COLO668 (cell line): ENCODE results near the gene BCAN.
"Not testable (repeated sequence)": the region's sequence is repeated elsewhere in the genome, so short reads cannot be mapped to it uniquely, and the experiment has no call there.

Source experiments
- DNase-seq: peaks from one replicate; lab custom pipeline; 2025; ENCODE audit not compliant: unreplicated experiment; lab: John Stamatoyannopoulos, UW

Gene BCAN

GRCh38 chr1:156616463-156616862 lies 25.5 kb upstream of the BCAN start:
- DNase-seq: peak; percentile 73

- peak; percentile 54 for DNase-seq
Measured at GRCh38 chr1:156618853-156619581, 22.9 kb upstream of the BCAN start, which contains the start of gene HAPLN2. HAPLN2 (plus strand) TSS chr1:156619415; CDS start chr1:156623491, 4,076 bp downstream.

- no peak for DNase-seq
Measured at GRCh38 chr1:156619582-156619955, 22.3 kb upstream of the BCAN start.

- no peak for DNase-seq
Measured at GRCh38 chr1:156622581-156623297, 19.2 kb upstream of the BCAN start.

- DNase-seq: peak; percentile 58
Measured at GRCh38 chr1:156623946-156624813, 17.7 kb upstream of the BCAN start.

- DNase-seq: no peak
Measured at GRCh38 chr1:156624814-156625435, 17.0 kb upstream of the BCAN start.

GRCh38 chr1:156625436-156626078 lies 16.4 kb upstream of the BCAN start:
- peak; percentile 61 for DNase-seq

- no peak for DNase-seq
Measured at GRCh38 chr1:156626079-156626438, 15.9 kb upstream of the BCAN start.

- peak; percentile 46 for DNase-seq
Measured at GRCh38 chr1:156627313-156627880, 14.5 kb upstream of the BCAN start.

- no peak for DNase-seq
Measured at GRCh38 chr1:156629823-156630449, 12.0 kb upstream of the BCAN start.

GRCh38 chr1:156631152-156631551 lies 10.8 kb upstream of the BCAN start:
- DNase-seq: not testable (repeated sequence)

GRCh38 chr1:156632355-156632754 lies 9.6 kb upstream of the BCAN start:
- DNase-seq: no peak

- DNase-seq: no peak
Measured at GRCh38 chr1:156638189-156638985, 3.5 kb upstream of the BCAN start.

- DNase-seq: peak; percentile 20
Measured at GRCh38 chr1:156639601-156640101, 2.3 kb upstream of the BCAN start.

GRCh38 chr1:156640842-156641706 lies 843 bp upstream of the BCAN start:
- DNase-seq: no peak

- no peak for DNase-seq
Measured at GRCh38 chr1:156642265-156643048, 540 bp downstream of the BCAN start.
